DOHH2 (cell line): ENCODE measurements around the gene CFAP77.

ENCODE experiments used
- EZH2phosphoT487 ChIP-seq: fragments of 200-600 bp; sonication (generic); IDR thresholded peaks from 2 replicates; pipeline ENCODE4 v1.6.1; 2017; ENCODE audit warnings: borderline replicate concordance, mild to moderate bottlenecking, antibody characterized with exemption, low read length, moderate library complexity, mixed read lengths
- TF ChIP-seq, protein P1 (sequence below): fragments of 200-600 bp; sonication (generic); IDR thresholded peaks from one replicate; pipeline ENCODE4 v1.5.1; 2014; ENCODE audit warnings: antibody characterized with exemption, mild to moderate bottlenecking, low read depth, low read length; ENCODE audit not compliant: poor library complexity, severe bottlenecking

DNA sequence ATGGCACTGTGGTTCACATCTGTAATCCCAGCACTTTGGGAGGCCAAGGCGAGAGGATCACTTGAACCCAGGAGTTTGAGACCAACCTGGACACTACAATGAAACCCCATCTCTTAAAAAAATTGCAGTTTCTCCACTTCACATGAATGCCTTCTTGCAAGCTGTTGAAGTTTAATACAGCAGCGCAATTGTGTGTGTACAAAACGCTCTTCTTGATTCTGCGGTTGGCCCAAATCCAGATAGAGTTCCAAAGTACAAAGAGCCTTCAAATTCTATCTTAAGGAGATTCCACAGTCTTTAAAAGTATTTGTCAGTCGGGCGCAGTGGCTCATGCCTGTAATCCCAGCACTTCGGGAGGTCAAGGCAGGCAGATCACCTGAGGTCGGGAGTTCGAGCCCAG is 45.9 kb upstream of the CFAP77 start:
- TF ChIP-seq, protein P1, sequence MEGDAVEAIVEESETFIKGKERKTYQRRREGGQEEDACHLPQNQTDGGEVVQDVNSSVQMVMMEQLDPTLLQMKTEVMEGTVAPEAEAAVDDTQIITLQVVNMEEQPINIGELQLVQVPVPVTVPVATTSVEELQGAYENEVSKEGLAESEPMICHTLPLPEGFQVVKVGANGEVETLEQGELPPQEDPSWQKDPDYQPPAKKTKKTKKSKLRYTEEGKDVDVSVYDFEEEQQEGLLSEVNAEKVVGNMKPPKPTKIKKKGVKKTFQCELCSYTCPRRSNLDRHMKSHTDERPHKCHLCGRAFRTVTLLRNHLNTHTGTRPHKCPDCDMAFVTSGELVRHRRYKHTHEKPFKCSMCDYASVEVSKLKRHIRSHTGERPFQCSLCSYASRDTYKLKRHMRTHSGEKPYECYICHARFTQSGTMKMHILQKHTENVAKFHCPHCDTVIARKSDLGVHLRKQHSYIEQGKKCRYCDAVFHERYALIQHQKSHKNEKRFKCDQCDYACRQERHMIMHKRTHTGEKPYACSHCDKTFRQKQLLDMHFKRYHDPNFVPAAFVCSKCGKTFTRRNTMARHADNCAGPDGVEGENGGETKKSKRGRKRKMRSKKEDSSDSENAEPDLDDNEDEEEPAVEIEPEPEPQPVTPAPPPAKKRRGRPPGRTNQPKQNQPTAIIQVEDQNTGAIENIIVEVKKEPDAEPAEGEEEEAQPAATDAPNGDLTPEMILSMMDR = no peak
- no peak for TF ChIP-seq EZH2phosphoT487
